ENCODE data around the gene TMUB2. TPM values are rescaled to one million over a fixed set of nuclear protein-coding genes. Genes with fewer than 3 reads are reported as not detected.
A peak's percentile ranks its signal among the peaks of the same experiment; 100 is the strongest.

The TMUB2 gene
- total and polyA plus RNA-seq, 2 of the 13 experiments (the other 11 are each of a cell fraction or from before 2014, with no cell fraction given): 26.9 to 50.8 TPM

DNA sequence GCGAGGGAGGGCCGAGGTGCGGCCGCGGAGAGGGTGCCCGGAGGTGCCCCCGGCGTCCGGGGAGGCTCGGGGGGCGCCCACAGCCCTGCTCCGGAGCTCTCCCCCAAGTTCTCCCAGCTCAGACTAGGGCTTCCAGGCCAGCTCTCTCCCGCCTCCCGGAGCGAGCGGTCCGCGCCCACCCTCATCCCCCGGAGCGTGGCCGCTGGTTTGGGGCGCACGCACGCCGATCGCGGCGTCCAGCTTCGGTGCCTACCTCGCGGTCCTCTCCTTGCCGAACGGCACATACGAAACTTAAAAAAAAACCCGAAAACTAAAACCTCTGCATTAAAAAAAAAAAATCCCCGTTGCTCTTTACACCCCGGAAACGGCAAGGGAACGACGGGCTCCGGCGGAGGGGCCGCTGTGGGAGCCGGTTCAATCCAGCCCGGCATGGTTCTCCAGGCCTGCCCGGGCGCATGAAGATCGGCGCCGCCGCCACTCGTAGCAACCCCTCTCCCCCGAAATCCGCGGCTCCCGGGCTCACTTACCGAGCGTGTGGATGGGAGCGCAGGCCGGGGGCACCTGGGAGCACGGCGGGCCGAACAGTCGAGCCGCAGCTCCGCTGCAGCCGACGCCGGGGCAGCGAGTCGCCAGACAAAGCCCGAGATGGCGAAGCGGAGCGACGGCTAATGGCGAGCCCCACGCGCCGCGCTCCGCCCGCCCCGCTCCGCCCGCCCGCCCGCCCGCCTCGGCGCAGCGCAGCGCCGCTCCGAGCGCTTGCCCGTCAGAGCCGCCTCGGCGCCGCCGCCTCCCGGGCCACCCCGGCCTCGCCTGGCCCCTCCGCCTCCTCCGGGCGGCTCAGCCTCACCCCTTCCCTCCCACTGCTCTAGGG, 33.7 kb downstream of the TMUB2 start (continued):
- TF ChIP-seq ZNF687 (CRISPR knock-in tag; IDR thresholded peaks at IDR 0.05): peak; percentile 44
- peak; percentile 35 for TF ChIP-seq HNRNPLL (IDR thresholded peaks at IDR 0.05; ENCODE audit: low read depth, low read length, poor library complexity, severe bottlenecking)
- TF ChIP-seq ZBTB8A (CRISPR knock-in tag; IDR thresholded peaks at IDR 0.05; ENCODE audit: borderline replicate concordance, low read depth): no peak
- TF ChIP-seq, protein P1, sequence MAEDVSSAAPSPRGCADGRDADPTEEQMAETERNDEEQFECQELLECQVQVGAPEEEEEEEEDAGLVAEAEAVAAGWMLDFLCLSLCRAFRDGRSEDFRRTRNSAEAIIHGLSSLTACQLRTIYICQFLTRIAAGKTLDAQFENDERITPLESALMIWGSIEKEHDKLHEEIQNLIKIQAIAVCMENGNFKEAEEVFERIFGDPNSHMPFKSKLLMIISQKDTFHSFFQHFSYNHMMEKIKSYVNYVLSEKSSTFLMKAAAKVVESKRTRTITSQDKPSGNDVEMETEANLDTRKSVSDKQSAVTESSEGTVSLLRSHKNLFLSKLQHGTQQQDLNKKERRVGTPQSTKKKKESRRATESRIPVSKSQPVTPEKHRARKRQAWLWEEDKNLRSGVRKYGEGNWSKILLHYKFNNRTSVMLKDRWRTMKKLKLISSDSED (CRISPR knock-in tag; IDR thresholded peaks at IDR 0.05): no peak
- TF ChIP-seq CREB1 (IDR thresholded peaks at IDR 0.05): no peak
- no peak for TF ChIP-seq CREB1 (CRISPR knock-in tag; IDR thresholded peaks at IDR 0.05)
- TF ChIP-seq, protein P2, sequence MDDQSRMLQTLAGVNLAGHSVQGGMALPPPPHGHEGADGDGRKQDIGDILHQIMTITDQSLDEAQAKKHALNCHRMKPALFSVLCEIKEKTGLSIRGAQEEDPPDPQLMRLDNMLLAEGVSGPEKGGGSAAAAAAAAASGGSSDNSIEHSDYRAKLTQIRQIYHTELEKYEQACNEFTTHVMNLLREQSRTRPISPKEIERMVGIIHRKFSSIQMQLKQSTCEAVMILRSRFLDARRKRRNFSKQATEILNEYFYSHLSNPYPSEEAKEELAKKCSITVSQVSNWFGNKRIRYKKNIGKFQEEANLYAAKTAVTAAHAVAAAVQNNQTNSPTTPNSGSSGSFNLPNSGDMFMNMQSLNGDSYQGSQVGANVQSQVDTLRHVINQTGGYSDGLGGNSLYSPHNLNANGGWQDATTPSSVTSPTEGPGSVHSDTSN (CRISPR knock-in tag; IDR thresholded peaks at IDR 0.05; ENCODE audit: borderline replicate concordance): peak; percentile 36; the same call in 1 of the 2 replicates
- no peak for TF ChIP-seq MTF2 (CRISPR knock-in tag; IDR thresholded peaks at IDR 0.05; ENCODE audit: borderline replicate concordance)
- peak; percentile 18; the same call in 1 of the 2 replicates for TF ChIP-seq IRF9 (CRISPR knock-in tag; IDR thresholded peaks at IDR 0.05; ENCODE audit: borderline replicate concordance)
- TF ChIP-seq HMGXB3 (CRISPR knock-in tag; IDR thresholded peaks at IDR 0.05; ENCODE audit: borderline replicate concordance): no peak
- TF ChIP-seq E2F5 (CRISPR knock-in tag; conservative IDR thresholded peaks at IDR 0.05): no peak
- TF ChIP-seq ELK4 (CRISPR knock-in tag; IDR thresholded peaks at IDR 0.05; ENCODE audit: borderline replicate concordance): no peak

Measured in HepG2 (cell line).